ENCODE measurements around the gene CILP2.

CILP2 gene

GRCh38 chr19:19504754-19505668 is 33.1 kb upstream of the CILP2 start:
- DNase-seq: no peak

DNA sequence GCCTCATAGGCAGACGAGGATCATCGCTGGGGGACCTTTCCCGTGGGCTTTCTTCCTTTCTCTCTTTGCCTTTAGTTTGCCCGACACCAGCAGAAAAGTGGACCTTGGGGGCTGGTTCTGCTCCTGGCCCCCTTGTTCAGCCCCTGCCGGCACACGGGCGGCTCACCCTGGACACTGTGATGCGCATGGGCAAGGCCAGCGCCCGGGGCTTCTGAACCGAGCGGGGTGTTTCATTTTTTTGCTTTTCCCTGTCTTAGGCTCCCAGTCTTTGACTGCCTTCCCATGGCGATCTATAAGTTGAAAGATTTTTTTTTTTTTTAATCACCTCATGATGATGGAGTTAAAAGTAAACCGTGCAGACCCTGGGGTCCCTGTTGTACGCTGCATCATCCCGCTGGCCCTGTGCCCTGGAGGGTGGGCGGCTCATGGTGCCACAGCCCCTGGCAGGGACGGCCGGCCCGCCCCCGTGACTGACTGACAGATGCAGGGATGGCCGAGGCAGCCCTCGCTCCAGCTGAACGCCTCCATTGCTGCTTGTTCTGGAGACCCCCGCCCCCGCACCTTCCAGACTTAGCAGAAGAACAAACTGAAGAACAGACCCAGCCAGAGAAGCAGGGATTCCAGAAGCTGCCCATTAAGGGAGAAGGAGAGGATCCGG is 32.3 kb upstream of the CILP2 start:
- DNase-seq: no peak

DNA sequence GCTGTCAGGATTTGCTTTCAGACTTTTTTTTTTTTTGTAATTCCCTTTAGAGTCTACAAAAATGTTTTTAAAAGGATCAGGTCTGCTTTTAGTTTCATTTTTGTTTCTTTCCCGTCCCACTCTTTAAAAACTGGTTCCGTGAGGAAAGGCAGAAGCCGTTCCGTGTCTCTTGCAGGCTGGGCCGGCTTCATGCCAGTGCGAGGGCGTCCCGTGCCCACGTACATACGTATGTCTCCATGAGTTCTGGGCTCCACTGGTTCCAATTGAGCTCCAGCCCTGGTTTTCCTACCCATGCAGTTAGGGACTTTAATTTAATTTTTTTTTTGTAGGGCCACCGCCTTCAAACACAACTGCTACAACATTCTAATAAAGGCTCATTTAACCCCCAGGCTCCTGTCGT is 31.5 kb upstream of the CILP2 start:
- DNase-seq: no peak

GRCh38 chr19:19507354-19507753 is 30.7 kb upstream of the CILP2 start:
- DNase-seq: no peak

DNA sequence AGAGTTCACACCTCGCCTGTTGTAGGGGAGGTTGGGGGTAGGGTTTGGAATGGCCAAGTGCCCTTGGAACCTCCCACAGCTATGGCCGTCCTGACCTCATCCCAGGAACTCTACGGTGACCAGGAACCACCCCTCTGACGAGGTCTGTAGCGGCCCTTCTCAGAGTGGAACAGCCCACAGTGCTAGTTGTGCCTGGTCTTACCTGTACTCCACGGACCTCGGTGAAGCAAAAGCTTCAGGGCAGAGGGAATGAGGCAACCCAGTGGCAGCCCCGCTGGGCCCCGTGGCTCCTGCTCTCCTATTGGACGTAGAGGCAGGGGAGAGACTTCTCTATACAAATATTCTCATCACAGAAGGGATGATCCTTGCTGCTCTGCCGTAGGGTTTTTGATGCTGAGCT is 29.8 kb upstream of the CILP2 start:
- DNase-seq: no peak

DNA sequence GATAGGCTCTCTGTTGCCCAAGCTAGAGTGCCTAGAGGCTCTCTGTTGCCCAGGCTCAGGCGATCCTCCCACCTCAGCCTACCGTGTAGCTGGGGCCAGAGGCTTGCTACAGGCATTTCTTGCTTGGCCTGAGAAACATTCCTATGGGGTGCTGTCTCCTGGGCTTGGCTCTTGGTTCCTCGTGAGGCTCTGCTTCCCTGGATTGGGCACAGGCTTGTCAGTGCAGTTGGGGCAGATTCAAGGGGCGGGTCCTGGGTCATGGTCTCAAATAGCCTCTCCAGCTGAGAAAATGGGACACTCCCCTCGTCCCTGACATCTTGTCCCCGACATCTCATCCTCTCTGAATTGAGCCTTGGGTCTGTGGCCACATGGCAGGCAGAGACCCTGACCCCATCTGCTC is 27.6 kb upstream of the CILP2 start:
- DNase-seq: no peak

GRCh38 chr19:19513682-19514081 is 24.4 kb upstream of the CILP2 start:
- no peak for DNase-seq

- DNase-seq: no peak
Observed at GRCh38 chr19:19514215-19514657, 23.8 kb upstream of the CILP2 start.

DNA sequence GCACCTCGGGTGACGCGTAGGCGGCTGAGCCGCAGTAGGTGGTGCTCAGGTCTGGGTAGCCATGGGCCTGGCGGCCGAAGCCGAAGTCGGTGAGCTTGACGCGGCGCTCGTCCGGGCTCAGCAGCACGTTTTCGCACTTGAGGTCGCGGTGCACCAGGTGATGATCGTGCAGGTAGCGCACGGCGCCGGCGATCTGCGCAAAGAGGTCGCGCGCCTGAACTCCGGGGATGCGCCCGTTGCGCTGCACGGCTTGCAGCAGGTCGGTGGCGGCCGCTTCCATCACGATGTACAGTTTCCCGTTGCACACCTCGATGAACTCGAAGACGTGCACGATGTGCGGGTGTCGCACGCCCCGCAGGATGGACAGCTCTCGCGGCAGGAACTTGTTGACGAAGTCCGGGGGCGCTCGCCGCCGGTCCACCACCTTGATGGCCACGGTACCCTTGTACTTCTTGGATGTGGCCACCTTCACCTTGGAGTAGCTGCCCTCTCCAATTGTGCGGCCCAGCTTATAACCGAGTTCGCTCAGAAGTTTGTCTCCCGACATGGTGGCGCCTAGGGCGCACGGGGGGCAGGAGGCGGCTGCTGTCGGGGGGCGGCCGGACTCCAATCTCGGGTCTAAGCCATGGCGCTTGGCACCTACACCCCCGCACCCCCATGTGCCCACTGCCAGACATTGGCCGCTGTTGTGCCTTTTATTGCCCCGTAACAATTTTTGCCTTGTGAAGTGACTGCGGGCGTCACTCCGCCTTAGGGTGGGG is 23.0 kb upstream of the CILP2 start, which contains the start of gene TSSK6:
Gene TSSK6, minus strand, starts transcription at position 668 of the 761 bp plus-strand sequence. Its CDS starts 121 bp downstream, at position 547.
- DNase-seq: no peak

GRCh38 chr19:19515642-19516519 is 22.2 kb upstream of the CILP2 start, which contains the start of gene NDUFA13:
Gene NDUFA13, plus strand, starts transcription at chr19:19516225. Its CDS starts 14 bp downstream, at chr19:19516239.
- peak; percentile 89 for DNase-seq

GRCh38 chr19:19517235-19517619 is 20.8 kb upstream of the CILP2 start:
- no peak for DNase-seq

- no peak for DNase-seq
Observed at GRCh38 chr19:19520989-19521388, 17.1 kb upstream of the CILP2 start.

GRCh38 chr19:19523177-19523576 is 14.9 kb upstream of the CILP2 start:
- DNase-seq: no peak

DNA sequence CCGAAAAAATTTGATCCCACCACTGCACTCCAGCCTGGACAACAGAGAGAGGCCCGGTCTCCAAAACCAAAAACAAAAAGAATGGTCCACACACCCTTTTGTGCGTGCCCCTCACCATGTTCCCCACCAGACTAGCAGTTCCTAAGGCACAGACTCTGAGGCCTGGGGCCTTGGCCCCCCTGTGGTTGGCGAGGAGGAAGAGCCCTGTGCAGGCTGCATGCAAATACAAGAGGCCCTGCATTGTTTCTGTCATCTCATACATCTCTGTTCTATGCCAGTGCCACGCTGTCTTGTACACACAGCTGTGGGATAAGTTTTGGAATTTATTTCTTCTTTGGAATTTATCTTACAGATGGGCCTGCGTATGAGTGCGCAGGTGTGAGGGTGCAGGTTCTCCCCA is 14.0 kb upstream of the CILP2 start:
- DNase-seq: no peak

DNA sequence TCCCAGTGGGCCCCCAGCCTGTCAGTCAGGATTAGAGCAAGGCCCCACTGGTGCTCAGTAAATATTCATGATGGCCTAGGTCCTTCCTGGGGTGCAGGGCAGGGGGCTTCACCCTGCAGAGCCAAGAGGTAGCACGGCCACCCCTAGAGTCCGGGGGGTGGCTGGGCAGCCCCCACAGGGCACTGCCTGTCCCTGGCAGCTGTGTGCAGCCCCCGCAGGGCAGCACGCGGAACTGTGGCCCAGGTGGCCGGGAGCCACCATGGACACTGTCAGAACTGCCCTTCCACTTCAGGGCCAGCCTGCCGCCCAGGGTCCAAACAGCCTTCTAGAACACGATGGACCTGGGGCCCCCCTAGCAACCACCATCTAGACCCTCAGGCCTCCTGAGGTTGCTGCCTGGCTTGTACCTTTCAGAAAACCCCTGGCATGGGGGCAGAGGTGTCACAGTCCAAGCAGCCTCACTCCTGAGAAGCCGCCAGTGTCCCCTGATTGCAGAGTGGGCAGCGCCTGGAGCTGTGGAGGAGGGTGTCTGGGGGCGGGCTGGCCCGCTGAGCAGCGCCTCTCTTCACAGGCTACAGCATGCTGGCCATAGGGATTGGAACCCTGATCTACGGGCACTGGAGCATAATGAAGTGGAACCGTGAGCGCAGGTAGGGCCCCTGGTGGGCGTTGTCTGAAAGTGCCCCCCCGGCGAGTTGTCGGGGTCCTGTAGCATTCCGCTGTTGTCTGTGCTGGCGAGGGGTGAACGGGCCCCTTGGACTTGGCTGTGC is 12.3 kb upstream of the CILP2 start:
- DNase-seq: no peak

DNA sequence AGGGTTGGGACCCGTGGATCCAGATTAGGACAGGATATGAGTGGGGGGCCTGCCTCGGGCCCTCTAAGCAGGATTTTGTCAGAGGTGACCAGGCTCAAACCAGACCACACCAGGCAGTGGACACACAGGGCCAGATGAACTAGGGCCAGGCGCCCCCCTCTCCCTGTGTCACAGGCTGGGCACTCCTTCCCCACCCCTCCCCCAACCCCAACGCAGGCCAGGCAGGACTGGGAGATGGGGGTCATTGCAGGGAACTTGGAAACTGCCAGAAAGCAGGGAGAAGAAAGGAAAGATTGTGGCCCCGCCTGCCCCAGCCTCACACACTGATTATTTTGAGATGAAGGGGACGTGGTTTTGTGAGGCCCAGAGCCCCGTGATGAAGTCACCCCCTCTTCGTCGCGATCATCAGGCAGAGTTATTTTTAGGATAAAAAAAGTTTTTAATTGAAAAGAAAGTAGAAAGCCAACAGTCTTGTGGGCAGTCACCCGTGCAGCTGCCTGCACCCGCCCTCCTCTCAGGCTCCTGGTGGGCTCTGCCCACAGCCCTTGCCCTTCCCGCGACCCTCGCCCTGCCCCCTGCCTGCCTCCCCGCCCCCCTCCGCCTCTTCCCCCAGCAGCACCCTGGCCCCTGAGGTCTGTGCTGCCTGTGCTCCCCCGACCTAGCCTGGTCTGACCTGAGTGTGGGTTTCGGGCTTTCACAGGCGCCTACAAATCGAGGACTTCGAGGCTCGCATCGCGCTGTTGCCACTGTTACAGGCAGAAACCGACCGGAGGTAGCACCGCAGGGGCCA is 11.3 kb upstream of the CILP2 start:
- no peak for DNase-seq

GRCh38 chr19:19527371-19527656 is 10.8 kb upstream of the CILP2 start:
- DNase-seq: no peak

- DNase-seq: no peak
Observed at GRCh38 chr19:19527674-19528625, 10.1 kb upstream of the CILP2 start.

GRCh38 chr19:19528721-19529490 is 9.2 kb upstream of the CILP2 start, which contains the start of gene YJEFN3:
Gene YJEFN3, plus strand, starts transcription at chr19:19528911. Its CDS starts 22 bp downstream, at chr19:19528933.
- no peak for DNase-seq
